GM19351 (cell line): ENCODE results near the gene BSN.
"Not testable (repeated sequence)": the region's sequence is repeated elsewhere in the genome, so short reads cannot be mapped to it uniquely, and the experiment has no call there.

Experiments used
- ATAC-seq: cut with Tn5 transposase; IDR thresholded peaks from one replicate; pipeline ENCODE4 v1.9.1; 2021; ENCODE audit warnings: mild to moderate bottlenecking, moderate library complexity; ENCODE audit not compliant: unreplicated experiment

The BSN gene

GRCh38 chr3:49535971-49536874 lies 18.1 kb upstream of the BSN start:
- no peak for ATAC-seq

GRCh38 chr3:49536875-49537533 lies 17.3 kb upstream of the BSN start:
- no peak for ATAC-seq

DNA sequence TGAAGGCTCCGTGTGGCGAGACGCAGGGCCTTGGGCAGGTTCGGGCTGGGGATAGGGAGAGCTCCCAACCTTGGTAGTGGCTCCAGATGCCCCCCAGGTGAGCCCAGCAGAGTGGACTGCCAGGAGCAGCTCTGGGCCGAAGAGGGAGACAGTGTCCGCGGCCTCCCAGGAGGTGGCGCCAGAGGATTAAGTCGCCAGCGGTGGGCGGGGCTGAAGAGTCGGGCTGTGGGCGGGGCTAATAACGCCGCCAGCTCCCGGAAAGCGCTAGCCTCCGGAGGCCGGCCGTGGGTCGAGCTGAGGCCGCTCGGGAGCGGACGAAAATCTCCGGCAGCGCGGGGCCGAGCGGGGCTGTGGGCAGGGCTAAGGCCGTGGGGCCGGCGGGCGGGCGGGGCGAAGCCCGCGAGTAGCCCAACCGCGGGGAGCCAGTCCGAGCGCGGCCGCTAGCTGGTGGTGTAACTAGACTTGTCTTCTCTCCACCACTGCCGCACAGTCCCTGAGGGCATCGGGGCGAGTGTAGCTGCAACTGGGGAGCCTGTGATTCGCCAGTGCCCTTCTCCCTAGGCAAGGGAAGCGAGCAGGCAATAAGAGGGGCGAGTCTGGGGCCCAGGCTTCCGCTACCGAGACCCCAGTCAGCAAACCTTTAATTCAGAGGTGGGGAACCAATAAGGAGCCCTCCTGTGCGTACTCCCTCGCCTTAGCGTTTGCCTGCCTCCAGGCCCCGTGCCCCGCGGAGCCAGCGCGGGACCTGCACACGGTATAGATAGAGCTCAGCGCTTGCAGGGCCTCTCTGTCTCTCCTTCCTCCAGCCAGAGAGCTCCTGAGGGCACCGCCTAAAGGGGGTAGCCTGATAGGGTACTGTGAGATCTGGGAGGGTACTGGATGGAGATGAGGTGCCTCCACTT lies 14.4 kb upstream of the BSN start:
- peak; percentile 93 for ATAC-seq

- ATAC-seq: no peak
Measured at GRCh38 chr3:49552087-49552486, 2.2 kb upstream of the BSN start.

DNA sequence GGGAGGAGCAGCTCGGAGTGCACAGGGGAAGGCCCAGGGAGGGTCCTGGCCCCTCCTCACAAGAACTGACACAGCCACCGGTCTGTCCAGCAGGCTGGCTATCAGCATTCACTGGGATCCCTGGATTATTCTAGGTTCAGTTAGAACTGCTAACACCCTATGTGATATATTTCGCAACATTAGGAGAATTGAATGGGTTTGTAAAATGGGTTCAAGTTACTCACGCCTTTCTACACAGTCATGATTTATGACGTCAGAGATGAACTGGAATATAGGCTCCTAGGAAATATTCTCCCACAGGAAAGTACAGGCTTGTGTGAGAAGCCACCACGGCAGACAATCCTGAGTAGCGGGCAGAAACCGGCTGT lies 969 bp upstream of the BSN start:
- no peak for ATAC-seq

- ATAC-seq: peak; percentile 63
Measured at GRCh38 chr3:49554633-49555265, 472 bp downstream of the BSN start.

- ATAC-seq: no peak
Measured at GRCh38 chr3:49556500-49557275, 2.4 kb downstream of the BSN start.

DNA sequence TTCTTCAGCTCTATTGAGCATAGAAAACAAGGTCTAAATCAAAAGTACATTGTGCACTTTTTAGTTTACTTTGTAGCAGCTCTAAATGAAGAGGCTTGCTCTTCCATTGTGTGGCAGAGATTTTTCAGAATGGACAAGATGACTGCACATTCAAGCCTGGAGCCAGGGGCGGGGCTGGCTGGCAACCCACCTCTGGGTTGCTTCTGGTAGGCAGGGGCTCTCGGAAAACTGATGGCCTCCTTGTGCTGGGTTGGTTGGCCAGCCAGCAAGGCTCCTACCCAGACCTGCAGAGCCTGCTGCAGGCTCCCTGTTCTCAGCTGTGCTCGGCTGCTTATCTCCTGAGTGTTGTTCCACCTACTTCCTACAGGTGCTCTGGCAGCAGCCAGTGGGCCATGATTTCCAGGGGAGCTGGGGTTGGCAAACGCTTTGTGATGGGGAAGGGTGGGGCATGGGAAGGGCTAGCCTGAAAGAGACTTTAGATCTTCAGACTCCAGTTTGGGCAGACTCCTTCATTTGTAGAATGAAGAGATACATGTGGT lies 8.8 kb downstream of the BSN start:
- no peak for ATAC-seq

GRCh38 chr3:49563766-49564165 lies 9.5 kb downstream of the BSN start:
- no peak for ATAC-seq

- ATAC-seq: no peak
Measured at GRCh38 chr3:49566312-49566711, 12.0 kb downstream of the BSN start.

GRCh38 chr3:49567406-49567805 lies 13.1 kb downstream of the BSN start:
- no peak for ATAC-seq

- ATAC-seq: no peak
Measured at GRCh38 chr3:49568965-49569364, 14.7 kb downstream of the BSN start.

- ATAC-seq: no peak
Measured at GRCh38 chr3:49570028-49570654, 15.9 kb downstream of the BSN start.

- no peak for ATAC-seq
Measured at GRCh38 chr3:49582177-49582576, 27.9 kb downstream of the BSN start.

GRCh38 chr3:49585261-49585755 lies 31.0 kb downstream of the BSN start:
- not testable (repeated sequence) for ATAC-seq

- no peak for ATAC-seq
Measured at GRCh38 chr3:49591615-49592014, 37.3 kb downstream of the BSN start.

GRCh38 chr3:49593041-49593440 lies 38.8 kb downstream of the BSN start:
- no peak for ATAC-seq

DNA sequence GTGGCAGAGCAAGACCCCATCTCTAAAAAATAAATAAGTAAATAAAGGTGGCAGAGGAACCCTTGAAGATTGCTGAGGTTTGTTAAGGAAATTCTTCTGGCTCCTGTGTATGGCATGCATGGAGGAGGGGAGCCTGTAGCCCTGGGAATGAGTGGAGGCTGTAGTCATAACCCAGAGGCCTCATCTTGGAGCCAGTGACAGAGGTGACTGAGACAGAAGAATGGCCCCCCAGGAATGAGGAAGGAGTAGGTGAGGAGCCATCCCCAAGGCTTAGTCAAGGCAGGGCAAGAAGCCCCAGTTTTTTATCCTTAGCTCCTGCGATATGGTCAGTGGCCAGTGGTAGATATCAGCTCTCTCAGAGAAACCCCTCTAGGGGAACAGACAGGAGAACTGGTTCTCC lies 46.5 kb downstream of the BSN start:
- no peak for ATAC-seq

- ATAC-seq: no peak
Measured at GRCh38 chr3:49601358-49602048, 47.2 kb downstream of the BSN start.
